Endothelial cell of umbilical vein (primary cell): ENCODE results near the gene ZNF302. TPM values are rescaled to one million over a fixed set of nuclear protein-coding genes. Genes with fewer than 3 reads are reported as not detected.

Experiments used
- BruUV-seq: library from RNA; stranded (reverse); fragments of 400-500 nt; replicated peaks from 2 replicates; lab custom pipeline; 2021; lab: Mats Ljungman, UMichigan
- CTCF ChIA-PET: fragments of 300-600, 350-600 bp; sonication (Branson Sonifier 250); formaldehyde crosslinking; loops from one replicate; lab custom pipeline; 2021; ENCODE audit warnings: antibody characterized with exemption, inconsistent platforms; lab: Charles Lee
- POLR2A ChIA-PET: fragments of 300-600, 350-600 bp; sonication (Branson Sonifier 250); formaldehyde crosslinking; loops from one replicate; lab custom pipeline; 2021; ENCODE audit warnings: antibody characterized with exemption, inconsistent platforms; lab: Charles Lee
- DNase-seq: peaks from one replicate; pipeline ENCODE4 v3.0.0-alpha.2; 2011; ENCODE audit warnings: low read depth, low spot score
- FAIRE-seq: peaks from 2 replicates; lab custom pipeline; 2011; peaks lifted over from hg19 to GRCh38; lab: Jason Lieb, UNC
- H2AFZ ChIP-seq: 2 replicates; pipeline ENCODE4 v1.6.0; 2012; ENCODE audit warnings: low read depth, low read length, control low read depth, inconsistent platforms
- H3K27ac ChIP-seq: 2 replicates; pipeline ENCODE4 v1.5.1; 2011; ENCODE audit warnings: low read depth, mild to moderate bottlenecking, control low read depth, low read length, moderate library complexity; ENCODE audit not compliant: insufficient read depth
- H3K27me3 ChIP-seq, 2 experiments: 2 replicates each; pipeline versions ENCODE4 v1.6.0 to v1.6.1; 2011; ENCODE audit warnings: low read length in 2 of 2, mixed read lengths in 1 of 2; ENCODE audit not compliant: control insufficient read depth in 2 of 2, insufficient read depth in 2 of 2
- H3K36me3 ChIP-seq, 2 experiments: 2 replicates in 1 of 2; 3 replicates in 1 of 2; pipeline ENCODE4 v1.5.1; 2011; ENCODE audit warnings: low read length in 2 of 2, mild to moderate bottlenecking in 1 of 2, moderate library complexity in 1 of 2; ENCODE audit not compliant: control insufficient read depth in 2 of 2, insufficient read depth in 2 of 2; ENCODE audit errors: extremely low read depth in 1 of 2
- H3K4me1 ChIP-seq: 3 replicates; pipeline ENCODE4 v1.5.1; 2011; ENCODE audit warnings: mild to moderate bottlenecking, low read length; ENCODE audit not compliant: control insufficient read depth, insufficient read depth; ENCODE audit errors: extremely low read depth
- H3K4me2 ChIP-seq: 2 replicates; pipeline ENCODE4 v1.6.1; 2011; ENCODE audit warnings: low read length, control low read depth, mixed read lengths; ENCODE audit not compliant: insufficient read depth
- H3K4me3 ChIP-seq, 3 experiments: fragments of 200-600 bp in 1 of 3; sonication (generic), shearing (Covaris generic) in 1 of 3; replicated peaks in 1 of 3; 2 replicates each; pipeline ENCODE4 v1.5.1; 2011 to 2016; ENCODE audit warnings: control low read depth in 3 of 3, low read length in 3 of 3, mild to moderate bottlenecking in 2 of 3, inconsistent platforms in 1 of 3, low read depth in 1 of 3, moderate library complexity in 1 of 3; ENCODE audit not compliant: insufficient read depth in 1 of 3
- H3K79me2 ChIP-seq: 2 replicates; pipeline ENCODE4 v1.6.0; 2012; ENCODE audit warnings: low read length, inconsistent platforms; ENCODE audit not compliant: control insufficient read depth, insufficient read depth
- H3K9ac ChIP-seq: replicated peaks from 2 replicates; pipeline ENCODE3; 2011; ENCODE audit warnings: low read length, control low read depth; ENCODE audit not compliant: insufficient read depth; ENCODE audit errors: extremely low read depth
- H3K9me1 ChIP-seq: replicated peaks from 3 replicates; pipeline ENCODE4 v1.6.0; 2011; ENCODE audit warnings: mild to moderate bottlenecking, low read length; ENCODE audit not compliant: control insufficient read depth, insufficient read depth; ENCODE audit errors: extremely low read depth
- H3K9me3 ChIP-seq: replicated peaks from 2 replicates; pipeline ENCODE4 v1.5.1; 2012; ENCODE audit warnings: low read length, inconsistent platforms; ENCODE audit not compliant: control insufficient read depth, insufficient read depth
- H4K20me1 ChIP-seq: replicated peaks from 2 replicates; pipeline ENCODE3; 2011; ENCODE audit warnings: mild to moderate bottlenecking, low read length; ENCODE audit not compliant: control insufficient read depth, insufficient read depth; ENCODE audit errors: extremely low read depth
- EZH2 ChIP-seq: IDR thresholded peaks from 2 replicates; pipeline ENCODE4 v1.6.1; 2012; ENCODE audit warnings: borderline replicate concordance, low read depth, mild to moderate bottlenecking, moderate library complexity, low read length, inconsistent platforms; ENCODE audit not compliant: severe bottlenecking
- FOS ChIP-seq: IDR thresholded peaks from 2 replicates; pipeline ENCODE4 v1.6.1; 2011; ENCODE audit warnings: mild to moderate bottlenecking, low read length, moderate library complexity, borderline replicate concordance; ENCODE audit not compliant: insufficient read depth
- GATA2 ChIP-seq: IDR thresholded peaks from 2 replicates; pipeline ENCODE4 v1.7.0; 2011; ENCODE audit warnings: low read depth, mild to moderate bottlenecking, moderate library complexity, mixed read lengths, low read length; ENCODE audit not compliant: insufficient read length, insufficient read depth
- JUN ChIP-seq: IDR thresholded peaks from 2 replicates; pipeline ENCODE4 v1.6.1; 2011; ENCODE audit warnings: borderline replicate concordance, low read depth; ENCODE audit not compliant: insufficient read length, insufficient read depth
- MYC ChIP-seq: IDR thresholded peaks from one replicate; pipeline ENCODE4 v1.6.1; 2011; ENCODE audit warnings: mild to moderate bottlenecking, low read depth, low read length
- POLR2A ChIP-seq: IDR thresholded peaks from 2 replicates; pipeline ENCODE4 v1.6.1; 2012; ENCODE audit warnings: low read depth, mild to moderate bottlenecking, control low read depth, low read length
- POLR2AphosphoS5 ChIP-seq: IDR thresholded peaks from 2 replicates; pipeline ENCODE4 v1.6.1; 2012; ENCODE audit warnings: low read depth, mild to moderate bottlenecking, control low read depth, low read length, moderate library complexity; ENCODE audit not compliant: insufficient read depth
- dilution Hi-C: fragments of 300-500 bp; cut with MboI; formaldehyde crosslinking; loops from one replicate; pipeline ENCODE4 v1.15.0; 2019; ENCODE audit warnings: low sequenced_read_pairs; ENCODE audit not compliant: extremely low pct_ligation_motif_present
- intact Hi-C: fragments of 100-400 bp; cut with micrococcal nuclease; formaldehyde crosslinking; loops from one replicate; pipeline ENCODE4 v1.10.0; 2022
- polyA plus RNA-seq, 4 experiments: library from polyadenylated mRNA; depleted of rRNA in 3 of 4; stranded (reverse) in 3 of 4; unstranded in 1 of 4; fragments of >200 nt; gene quantifications; 2 replicates each; pipeline versions ENCODE4 v1.2.1 to v1.2.3, GENCODE V29; 2011 to 2012; ENCODE audit warnings: missing spikeins in 1 of 4
- total RNA-seq: library from RNA; stranded (reverse); gene quantifications from 2 replicates; pipeline ENCODE4 v1.2.3, GENCODE V29; 2021
- TF ChIP-seq, protein P1 (sequence below), 2 donors: IDR thresholded peaks; 1 replicate in 1 of 2; 2 replicates in 1 of 2; pipeline ENCODE4 v1.5.1; 2011; ENCODE audit warnings: low read length in 2 of 2, mild to moderate bottlenecking in 2 of 2, moderate library complexity in 2 of 2, control low read depth in 1 of 2, inconsistent platforms in 1 of 2, low read depth in 1 of 2; ENCODE audit not compliant: insufficient read depth in 1 of 2; ENCODE audit errors: extremely low read depth in 1 of 2
- TF ChIP-seq, protein P2 (sequence below): IDR thresholded peaks from 2 replicates; pipeline ENCODE4 v1.6.1; 2011; ENCODE audit not compliant: insufficient read depth, insufficient read length

ZNF302 gene
- total and polyA plus RNA-seq, 2 donors (not counting 3 experiments of a cell fraction or from before 2014, with no cell fraction given) = 8.1 to 15.6 TPM

- dilution Hi-C loops = no loop called here
- FAIRE-seq (no peak), DNase-seq (no peak)
- POLR2A ChIA-PET = no interaction called here
- Histone ChIP-seq H4K20me1 (no peaks in the 10 kb centered on the region), H2AFZ (no peak overlapping the region), H3K9me1 (no peaks in the 10 kb centered on the region), H3K36me3 (no peaks in the 10 kb centered on the region), H3K4me2 (no peak overlapping the region), H3K9me3 (no peaks in the 10 kb centered on the region), H3K27ac (no peak overlapping the region), H3K27me3 (peaks cover 0 to 2% of the 10 kb centered on the region in 2 experiments), H3K79me2 (peaks cover 1% of the 10 kb centered on the region), H3K4me3 (no peak overlapping the region), H3K4me1 (peaks cover 10% of the 10 kb centered on the region), H3K9ac (no peak overlapping the region)
- CTCF ChIA-PET = no interaction called here
- intact Hi-C loops = no loop called here
- BruUV-seq = no TSS peak
- TF ChIP-seq EZH2 = no peak
- TF ChIP-seq GATA2 = no peak
- no peak for TF ChIP-seq FOS
- TF ChIP-seq, protein P1, sequence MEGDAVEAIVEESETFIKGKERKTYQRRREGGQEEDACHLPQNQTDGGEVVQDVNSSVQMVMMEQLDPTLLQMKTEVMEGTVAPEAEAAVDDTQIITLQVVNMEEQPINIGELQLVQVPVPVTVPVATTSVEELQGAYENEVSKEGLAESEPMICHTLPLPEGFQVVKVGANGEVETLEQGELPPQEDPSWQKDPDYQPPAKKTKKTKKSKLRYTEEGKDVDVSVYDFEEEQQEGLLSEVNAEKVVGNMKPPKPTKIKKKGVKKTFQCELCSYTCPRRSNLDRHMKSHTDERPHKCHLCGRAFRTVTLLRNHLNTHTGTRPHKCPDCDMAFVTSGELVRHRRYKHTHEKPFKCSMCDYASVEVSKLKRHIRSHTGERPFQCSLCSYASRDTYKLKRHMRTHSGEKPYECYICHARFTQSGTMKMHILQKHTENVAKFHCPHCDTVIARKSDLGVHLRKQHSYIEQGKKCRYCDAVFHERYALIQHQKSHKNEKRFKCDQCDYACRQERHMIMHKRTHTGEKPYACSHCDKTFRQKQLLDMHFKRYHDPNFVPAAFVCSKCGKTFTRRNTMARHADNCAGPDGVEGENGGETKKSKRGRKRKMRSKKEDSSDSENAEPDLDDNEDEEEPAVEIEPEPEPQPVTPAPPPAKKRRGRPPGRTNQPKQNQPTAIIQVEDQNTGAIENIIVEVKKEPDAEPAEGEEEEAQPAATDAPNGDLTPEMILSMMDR (IDR thresholded peaks at IDR 0.05; ENCODE audit: extremely low read depth in 1 of 2, insufficient read depth in 1 of 2, low read depth in 1 of 2, low read length in 2 of 2) = no peak
- TF ChIP-seq, protein P2, sequence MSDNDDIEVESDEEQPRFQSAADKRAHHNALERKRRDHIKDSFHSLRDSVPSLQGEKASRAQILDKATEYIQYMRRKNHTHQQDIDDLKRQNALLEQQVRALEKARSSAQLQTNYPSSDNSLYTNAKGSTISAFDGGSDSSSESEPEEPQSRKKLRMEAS = no peak
- no peak for TF ChIP-seq MYC
- no peak for TF ChIP-seq POLR2A
- TF ChIP-seq JUN = no peak
- no peak for TF ChIP-seq POLR2AphosphoS5
These were observed 3.9 kb upstream of the ZNF302 start for GRCh38 chr19:34673590-34673989.
